GM21390 (cell line): ENCODE data around the gene SGCA.

Experiments used
- ATAC-seq: cut with Tn5 transposase; IDR thresholded peaks from one replicate; pipeline ENCODE4 v1.9.1; 2021; ENCODE audit not compliant: unreplicated experiment

Gene SGCA

DNA sequence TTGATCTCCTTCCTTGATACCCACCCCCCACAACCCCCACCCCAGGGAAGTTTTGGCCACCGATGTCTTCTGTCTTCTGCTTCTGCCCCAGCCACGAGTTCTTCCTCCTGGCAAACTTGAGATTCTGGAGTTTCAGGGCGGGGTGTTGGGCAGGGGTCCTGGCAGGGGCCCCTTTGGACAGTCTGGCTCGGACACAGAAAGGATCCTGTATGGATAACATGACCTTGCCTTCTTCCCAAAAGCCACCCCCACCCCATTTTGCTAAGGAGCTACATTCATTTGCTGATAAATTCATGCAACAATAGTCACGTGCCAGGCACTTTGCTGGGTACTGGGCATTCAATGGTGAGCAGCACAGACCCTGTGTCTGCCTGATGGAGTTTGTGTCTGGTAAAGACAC, 41.5 kb downstream of the SGCA start:
- no peak for ATAC-seq

DNA sequence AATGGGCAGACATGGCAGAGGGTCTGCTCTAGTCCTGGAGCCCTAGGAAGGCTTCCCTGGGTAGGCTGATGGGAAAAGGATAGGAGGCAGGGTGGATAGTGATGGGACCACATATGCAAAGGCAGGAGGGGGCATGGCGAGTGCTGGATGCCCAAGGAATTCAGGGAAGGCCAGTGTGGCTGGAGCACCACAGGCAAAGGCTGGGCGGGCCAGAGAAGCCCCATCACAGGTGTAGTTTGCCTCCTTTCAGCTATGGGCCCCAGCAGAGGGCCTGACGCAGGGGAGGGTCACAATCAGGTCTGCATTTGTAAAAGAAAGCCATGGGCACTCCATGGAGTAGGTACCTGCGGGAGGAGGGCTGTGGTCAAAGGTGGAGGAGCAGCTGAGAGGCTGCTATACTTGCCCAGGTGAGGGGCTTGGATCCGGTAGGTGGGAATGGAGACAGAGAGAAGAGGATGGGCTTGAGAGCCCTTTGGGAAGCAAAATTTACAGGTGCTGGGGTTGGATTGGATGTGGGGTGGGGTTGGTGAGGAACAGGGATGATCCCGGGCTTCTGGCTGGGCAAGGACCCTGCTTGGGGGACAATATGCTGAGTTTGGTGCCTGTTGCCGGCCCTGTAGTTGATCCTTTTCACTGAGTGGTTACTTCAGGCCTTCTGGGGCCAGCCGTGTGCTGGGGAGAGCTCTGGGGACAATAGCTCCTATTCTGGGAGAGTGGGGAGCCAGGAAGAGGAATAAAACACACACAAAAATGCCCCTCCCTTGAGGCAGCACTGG, 42.2 kb downstream of the SGCA start:
- no peak for ATAC-seq

DNA sequence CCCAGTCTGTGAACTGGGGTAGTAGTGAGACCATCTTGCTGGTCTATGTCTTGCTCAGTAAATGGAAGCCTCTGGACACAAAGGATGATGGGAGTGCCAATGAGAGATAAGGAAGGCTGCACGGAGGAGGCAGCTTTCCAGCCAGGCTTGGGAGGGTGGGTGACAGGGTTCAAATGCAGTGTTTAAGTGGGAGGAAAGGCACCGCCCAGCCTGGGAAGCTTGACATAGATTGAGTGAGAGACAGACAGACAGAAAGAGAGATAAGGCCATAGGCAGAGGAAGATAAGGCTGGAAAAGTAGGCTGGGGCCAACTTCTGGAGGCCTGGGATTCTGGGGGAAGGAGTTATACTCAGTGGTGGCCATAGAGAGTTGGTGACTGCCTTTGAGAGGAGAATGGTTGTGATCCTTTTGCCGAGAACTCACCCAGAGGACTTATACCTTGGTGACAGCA, 42.8 kb downstream of the SGCA start:
- no peak for ATAC-seq

DNA sequence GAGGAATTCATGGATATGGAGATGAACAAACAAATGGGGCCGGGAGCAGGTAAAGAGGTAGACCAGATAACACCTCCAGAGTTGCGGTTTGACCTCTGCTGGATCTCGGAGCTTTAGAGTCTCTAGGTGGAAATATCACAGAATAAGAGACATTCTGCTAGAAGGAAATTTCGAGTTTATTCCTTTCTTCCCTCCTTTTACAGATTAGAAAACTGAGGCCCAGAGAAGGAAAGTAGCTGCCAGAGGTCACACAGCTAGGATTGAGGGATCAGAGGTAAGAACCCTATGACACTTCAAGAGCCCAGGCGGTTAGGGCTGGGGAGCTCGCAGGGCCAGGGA, 43.3 kb downstream of the SGCA start:
- no peak for ATAC-seq

DNA sequence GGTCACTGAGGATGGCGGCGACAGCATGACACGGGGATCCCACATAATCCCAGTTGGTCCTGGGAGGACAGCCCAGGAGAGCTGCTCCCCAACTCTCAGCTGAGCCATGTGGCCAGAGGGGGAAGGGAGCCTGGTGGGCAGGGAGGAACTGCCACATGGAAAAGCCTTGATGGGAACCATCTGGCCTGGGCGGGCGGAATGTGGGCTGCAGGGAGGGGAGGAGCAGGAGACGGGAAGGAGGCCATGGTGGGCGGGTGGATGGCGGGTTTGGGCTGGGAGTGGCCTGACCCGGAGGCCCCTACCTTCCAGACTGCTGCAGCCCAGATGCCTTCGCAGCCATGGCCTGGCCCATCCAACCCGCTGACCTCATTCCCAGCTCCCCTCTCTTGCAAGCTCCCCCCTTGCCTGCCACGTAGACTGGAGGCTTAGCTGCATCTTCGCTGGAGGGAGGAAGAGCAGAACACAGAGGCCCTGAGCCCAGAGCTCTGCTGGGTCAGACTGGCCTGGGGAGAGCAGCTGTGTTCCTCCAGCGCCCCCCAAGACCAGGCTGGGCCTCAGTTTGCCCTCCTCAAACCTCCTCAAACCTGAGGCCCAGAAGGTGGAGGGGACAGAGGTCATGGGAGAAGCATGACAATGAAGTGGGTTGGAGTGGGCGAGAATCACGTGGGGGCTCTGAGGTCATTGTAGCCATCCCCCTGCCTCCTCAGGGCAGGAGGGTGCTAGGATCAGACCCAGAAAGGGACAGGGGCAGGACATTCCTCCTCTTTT, 43.9 kb downstream of the SGCA start:
- no peak for ATAC-seq

DNA sequence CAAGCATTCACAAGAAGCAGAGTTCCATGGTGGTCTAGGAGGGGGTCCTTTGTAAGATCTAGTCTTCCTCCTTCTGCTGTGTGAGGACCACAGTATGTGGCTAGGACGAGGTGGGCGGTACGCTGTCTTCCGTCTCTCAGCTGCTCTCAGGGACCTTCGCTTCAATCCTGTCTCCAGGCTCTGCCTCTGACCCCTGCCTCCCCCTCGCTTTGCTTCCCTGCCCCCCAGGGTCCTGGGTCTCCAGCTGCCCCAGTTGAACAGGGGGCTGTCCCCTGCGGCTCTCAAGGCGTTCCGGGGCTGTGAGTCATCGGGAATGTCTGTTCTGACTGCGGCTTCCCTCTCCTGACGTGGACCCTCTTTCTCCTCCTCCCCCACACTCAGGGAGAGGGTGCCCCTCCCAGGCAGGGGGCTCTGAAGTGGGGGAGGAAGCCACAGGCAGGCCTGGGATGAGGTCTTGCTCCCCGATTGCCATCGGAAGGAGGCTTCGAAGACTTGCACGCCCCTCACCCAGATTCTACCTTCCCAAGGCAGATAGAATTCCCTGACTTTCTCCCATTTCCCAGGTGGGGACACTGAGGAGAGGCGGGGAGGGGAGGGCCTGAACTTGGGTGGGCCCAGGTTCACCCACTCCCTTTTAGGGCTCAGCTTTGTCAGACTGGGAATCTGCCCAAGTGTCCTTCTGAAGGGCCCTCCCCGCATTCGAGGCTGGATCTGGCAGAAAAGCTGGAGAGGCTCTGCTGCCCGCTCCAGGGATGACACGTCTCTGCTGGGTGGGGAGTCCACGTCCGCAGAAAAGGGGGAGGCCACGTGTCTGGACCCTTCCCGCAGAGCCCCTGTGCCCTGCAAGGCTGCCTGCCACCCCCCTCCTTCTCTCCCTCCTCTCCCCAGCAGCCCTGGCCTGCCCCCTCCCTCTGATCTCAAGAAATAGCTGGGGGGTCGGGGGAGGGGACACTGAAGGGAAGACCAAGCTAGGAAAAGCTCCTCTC, 44.7 kb downstream of the SGCA start:
- ATAC-seq: no peak

DNA sequence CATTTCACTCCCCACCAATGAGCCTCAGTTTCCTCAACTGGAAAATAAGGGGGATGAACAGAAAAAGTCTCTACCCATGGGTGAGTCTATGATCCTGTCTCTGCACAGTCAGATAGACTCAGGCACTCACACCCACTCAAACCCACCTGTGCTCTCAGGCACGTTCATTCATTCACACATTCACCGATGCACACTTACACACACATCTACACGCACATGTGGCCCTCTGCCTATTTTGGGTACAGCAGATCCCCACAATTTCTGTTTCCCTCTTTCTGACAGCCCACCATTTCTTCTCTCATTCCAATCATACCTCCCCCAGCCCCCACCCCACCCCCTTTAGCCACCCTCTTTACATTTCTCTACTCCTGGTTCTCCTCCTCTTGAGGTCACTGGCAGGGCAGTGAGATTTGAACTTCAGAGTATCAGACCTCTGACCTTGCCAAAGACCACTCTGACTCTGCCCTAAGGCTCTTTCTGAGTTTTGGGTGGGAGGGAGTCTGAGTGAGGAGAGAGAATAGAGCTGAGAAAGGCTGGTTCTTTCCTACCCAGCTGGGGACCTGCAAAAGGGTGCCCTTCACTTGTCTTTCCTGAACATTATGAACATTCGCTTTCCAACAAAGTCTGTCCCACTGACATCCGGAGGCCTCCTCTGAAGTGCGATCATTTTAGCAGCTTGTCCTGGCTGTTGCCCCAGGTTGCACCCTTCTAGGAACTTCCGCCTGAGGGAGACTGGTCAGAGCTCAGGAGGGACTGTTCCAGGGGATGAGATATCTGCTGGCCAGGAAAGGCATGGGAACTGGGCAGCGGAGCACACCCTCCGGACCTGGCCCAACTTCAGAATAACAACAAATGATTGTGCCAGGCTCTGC, 45.7 kb downstream of the SGCA start:
- ATAC-seq: no peak

DNA sequence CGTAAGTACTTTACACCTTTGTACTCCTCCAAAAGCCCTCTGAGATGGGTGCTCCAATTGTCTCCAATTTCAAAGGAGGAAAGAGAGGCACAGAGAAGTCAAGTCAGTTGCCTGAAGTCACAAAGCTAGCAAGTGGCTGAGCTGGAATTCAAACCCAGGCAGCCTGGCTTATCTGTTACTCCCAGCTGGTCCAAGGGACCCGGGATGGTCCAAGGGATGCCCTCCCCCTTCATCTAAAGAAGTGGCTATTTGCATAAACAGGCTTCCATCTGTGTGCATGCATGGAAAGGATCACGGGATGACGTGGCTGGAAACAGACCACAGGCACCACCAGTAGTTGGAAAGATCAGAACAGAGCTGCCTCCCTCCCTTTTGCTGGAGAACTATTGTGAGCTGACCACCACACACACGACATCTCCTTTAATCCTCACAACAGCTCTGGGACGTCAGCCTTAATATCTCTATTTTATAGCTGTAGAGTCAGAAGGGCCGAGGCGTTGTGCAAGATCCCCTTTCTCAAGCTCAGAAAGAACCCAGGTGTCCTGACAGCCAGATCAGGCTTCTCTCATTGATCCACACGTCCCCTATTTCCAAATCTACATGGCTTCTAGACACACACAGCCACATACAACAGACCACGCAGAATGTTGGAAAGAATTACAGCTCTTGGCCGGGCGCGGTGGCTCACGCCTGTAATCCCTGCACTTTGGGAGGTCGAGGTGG, 46.5 kb downstream of the SGCA start:
- ATAC-seq: no peak

DNA sequence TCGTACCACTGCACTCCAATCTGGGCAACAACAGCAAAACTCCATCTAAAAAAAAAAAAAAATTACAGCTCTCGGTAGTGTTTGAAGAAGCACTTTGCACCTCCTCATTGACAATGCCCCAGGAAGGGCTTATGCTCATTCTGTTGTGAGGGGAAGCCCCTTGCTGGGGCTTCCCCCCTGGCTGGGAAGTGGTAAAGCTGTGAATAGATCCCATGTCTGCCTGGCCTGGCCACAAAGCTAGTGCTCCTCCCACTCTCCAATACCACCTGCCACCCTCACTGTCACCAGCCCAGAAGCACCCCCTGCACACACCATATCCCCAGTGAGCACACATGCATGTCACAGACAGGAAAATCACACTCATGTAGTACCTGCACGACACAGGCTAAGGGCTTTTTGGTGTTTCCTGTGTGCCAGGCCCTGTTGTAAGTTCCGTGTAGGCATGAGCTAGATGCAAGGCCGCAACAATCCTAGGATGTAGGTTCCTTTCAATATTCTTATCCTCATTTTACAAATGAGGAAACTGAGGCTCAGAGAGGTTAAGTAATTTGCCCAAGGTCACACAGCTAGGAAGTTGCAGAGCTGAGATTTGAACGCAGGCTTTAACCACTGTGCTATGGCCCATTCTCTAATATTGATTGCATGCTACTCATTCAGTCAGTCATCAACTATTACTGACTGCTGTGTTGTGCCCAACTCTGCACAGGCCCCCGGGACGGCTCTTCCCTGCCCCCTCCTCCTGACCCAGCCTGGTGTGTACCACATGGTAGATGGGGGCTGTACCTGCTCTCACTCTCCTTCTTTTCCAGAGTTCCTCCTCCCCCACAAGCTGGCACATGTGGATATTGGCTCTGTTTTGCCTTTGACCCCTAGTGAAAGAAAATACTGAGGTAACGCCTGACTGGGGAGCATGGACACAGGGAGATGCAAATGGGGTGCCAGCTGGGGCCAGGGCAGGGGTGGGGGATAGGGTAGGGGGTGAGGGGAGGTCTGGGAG, 47.5 kb downstream of the SGCA start:
- peak; percentile 60 for ATAC-seq

DNA sequence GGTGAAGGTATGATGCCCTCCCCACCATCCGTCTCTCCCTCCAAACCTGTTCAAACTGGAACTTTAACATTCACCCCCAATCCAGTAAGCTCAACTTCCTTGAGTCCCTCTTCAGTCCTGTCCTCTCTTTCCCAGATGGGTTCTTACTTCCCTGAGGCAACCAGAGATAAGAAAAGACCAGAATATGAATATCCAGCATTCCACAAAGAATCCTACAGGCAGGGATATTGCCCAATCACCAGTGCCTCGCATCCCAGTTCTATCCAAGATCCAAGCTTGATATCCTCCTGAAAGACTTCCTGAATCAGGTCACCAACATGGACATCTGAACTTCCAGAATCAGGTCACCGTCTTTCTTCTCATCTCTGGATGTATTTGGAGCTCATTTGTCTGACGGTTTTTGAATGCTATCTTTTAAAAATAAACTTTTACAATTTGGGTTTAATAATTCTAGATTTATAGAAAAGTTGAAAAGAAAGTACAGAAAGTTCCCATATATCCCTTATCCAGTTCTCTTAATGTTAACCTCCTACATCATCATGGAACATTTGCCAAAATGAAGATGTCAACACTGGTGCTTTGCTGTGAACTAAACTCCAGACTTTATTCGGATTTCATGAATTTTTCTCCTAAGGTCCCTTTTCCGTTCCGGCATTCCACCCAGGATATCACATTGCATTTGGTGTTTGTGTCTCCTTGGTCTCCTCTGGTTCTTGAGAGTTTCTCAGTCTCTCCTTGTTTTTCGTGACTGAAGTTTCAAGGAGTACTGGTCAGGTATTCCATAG, 49.4 kb downstream of the SGCA start:
- no peak for ATAC-seq

DNA sequence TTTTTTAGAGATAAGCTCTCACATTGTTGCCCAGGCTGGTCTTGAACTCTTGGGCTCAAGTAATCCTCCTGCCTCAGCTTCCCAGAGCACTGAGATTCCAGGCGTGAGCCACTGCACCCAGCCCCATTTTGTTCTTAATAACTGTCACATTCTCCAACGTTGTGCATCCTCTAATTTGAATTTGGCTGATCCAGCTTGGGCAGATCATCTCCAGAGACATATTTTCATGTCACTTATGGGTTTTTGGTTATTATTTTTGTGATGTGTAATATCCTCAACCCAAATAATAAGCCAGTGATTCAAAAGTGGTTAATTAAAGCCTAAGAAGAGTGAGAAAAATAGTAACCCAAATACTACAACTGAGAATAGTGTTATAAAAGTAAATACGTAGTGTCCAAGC, 51.8 kb downstream of the SGCA start:
- ATAC-seq: no peak

DNA sequence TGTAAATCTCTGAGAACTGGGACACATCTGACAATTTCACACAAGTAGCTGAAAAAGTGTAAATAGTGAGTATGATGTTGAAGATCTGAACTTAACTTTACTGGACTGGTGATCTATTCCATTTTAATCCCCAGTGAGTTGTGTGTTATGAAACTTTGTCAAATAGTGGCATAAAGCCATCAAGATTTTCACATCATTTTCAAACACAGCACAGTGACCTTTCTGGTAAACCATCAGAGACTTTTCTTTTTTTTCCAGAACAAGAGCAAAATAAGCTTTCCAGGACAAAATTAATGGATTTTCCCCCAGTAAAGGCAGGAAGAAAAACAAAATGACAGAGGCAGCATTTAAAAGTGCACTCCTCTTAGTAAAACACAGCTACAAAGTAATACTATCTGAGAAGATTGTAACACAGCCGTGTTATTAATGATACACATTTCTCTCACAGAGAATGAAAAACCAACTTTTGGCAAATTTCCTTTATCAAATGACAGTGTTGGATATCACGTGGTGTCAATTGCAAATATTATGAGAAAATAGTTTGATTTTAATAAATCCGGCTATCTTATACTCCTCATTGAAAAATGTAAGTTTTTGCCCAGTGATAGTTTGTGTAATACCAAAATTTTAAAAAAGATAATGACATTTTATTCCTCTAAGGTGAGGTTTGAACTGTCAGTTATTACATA, 52.4 kb downstream of the SGCA start:
- ATAC-seq: no peak

DNA sequence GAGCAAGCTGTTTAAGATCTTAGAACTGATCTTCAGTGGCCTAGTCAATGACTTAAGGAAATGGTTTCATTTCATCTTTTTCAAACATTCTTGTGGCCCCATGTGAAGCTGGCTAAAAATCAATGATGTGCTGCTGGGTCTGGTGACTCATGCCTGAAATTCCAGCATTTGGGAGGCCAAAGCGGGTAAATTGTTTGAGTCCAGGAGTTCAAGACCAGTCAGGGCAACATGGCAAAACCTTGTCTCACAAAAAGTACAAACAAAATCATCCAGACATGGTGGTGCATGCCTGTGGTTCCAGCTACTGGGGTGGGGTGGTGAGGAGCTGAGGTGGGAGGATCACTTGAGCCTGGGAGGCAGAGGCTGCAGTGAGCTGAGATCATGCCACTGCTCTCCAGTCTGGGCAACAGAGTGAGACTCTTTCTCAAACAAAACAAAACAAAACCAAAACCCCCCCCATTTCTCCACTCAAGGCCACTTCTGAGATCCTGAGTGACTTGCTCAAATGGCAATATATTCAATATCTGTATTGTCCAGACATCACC, 53.0 kb downstream of the SGCA start:
- no peak for ATAC-seq

DNA sequence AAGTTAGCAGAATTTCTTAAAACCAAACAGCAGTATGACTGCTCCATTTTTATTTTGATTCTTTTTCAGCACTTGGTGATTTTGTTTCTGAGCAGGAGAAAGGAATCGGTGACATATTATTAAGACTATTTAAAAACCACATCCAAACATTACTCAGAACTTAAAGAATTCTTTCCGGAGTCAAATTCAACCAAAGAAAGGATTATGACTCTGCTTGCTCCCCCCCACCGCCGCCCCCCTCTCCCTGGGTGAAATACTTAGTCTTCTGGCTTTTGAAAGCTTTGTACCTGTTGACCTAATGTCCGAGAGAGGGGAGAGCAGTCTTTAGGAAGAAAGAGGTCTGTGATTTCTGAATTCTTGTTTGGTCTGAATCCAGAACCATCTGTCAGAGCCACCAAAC, 53.5 kb downstream of the SGCA start:
- no peak for ATAC-seq

DNA sequence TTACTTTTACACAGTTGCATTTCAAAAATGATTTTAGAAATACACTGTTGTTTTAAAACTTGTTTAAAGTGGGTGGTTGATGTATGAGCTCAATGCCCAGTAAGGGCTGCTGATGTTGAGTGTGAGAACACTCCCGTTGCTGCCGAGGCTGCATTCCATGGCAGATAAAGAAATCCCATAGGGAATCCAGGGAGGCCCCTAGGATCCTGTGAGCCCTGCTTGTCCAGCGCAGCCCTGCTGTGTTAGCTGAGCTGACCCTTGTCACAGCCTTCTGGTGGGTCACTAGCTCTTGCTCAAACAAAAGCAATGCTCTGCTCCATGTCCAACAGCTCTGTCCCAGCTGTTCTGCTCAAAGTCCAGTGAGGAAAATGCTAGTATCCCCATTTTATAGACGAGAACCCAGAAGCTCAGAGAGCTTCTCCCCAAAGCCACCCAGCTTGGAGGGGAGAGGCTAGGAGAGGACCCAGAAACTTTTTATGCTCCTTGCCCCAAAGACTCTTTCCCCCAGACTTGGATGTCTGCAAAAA, 54.2 kb downstream of the SGCA start:
- no peak for ATAC-seq

DNA sequence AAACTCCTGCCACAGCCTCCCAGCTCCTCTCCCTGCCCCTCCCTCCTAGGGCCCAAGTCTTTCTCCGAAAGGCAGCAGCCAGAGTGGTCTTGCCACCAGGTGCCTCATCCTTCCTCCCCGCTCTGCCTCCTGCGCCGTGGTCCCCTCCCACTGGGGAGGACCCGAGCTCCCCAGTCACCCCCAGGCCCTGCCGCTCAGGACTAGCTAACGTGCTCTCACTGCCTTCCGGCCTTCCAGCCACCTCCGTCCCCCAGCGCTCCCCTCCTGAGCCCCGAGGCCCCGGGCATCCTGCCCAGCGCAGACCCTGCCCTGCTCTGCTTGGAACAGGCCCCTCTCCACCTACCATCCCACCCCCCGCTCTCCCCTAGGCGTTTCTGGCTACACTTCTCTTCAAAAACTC, 55.0 kb downstream of the SGCA start:
- ATAC-seq: no peak
